Fibroblast of lung (primary cell): ENCODE measurements around the gene KMT2E.

Experiments used
- CTCF ChIP-seq, 2 donors: IDR thresholded peaks in 1 of 2; conservative IDR thresholded peaks in 1 of 2; 1 replicate in 1 of 2; 2 replicates in 1 of 2; pipeline ENCODE4 v1.5.1; 2011 to 2012; ENCODE audit warnings: low read length in 2 of 2, control low read depth in 1 of 2, inconsistent platforms in 1 of 2, low read depth in 1 of 2, mild to moderate bottlenecking in 1 of 2
- EZH2 ChIP-seq: IDR thresholded peaks from 2 replicates; pipeline ENCODE4 v1.5.1; 2012; ENCODE audit warnings: low read length, control low read depth, mild to moderate bottlenecking; ENCODE audit errors: missing control alignments

GRCh38 chr7:105012503-105013220, 1.3 kb upstream of the KMT2E start:
- no peak for TF ChIP-seq CTCF (conservative IDR thresholded peaks at IDR 0.05 in 1 of 2, IDR thresholded peaks at IDR 0.05 in 1 of 2; ENCODE audit: low read depth in 1 of 2, low read length in 2 of 2)
- no peak for TF ChIP-seq EZH2
